Ishikawa (cell line): ENCODE results near the gene MAP4K4.

Experiments used
- CEBPB ChIP-seq: IDR thresholded peaks from 2 replicates; pipeline ENCODE4 v1.6.1; 2012
- EP300 ChIP-seq: IDR thresholded peaks from 2 replicates; pipeline ENCODE4 v1.6.1; 2012; ENCODE audit warnings: borderline replicate concordance
- RAD21 ChIP-seq: IDR thresholded peaks from 2 replicates; pipeline ENCODE4 v1.6.1; 2012; ENCODE audit warnings: low read depth
- TAF1 ChIP-seq: IDR thresholded peaks from 2 replicates; pipeline ENCODE4 v1.6.1; 2012; ENCODE audit warnings: low read depth, mild to moderate bottlenecking
- TEAD4 ChIP-seq: IDR thresholded peaks from 2 replicates; pipeline ENCODE4 v1.6.1; 2012
- USF1 ChIP-seq: IDR thresholded peaks from 2 replicates; pipeline ENCODE4 v1.6.1; 2012
- YY1 ChIP-seq: IDR thresholded peaks from 2 replicates; pipeline ENCODE4 v1.6.1; 2012; ENCODE audit warnings: low read depth
- TF ChIP-seq, protein P1 (sequence below): IDR thresholded peaks from 2 replicates; pipeline ENCODE4 v1.6.1; 2012
- TF ChIP-seq, protein P2 (sequence below): IDR thresholded peaks from 2 replicates; pipeline ENCODE4 v1.6.1; 2012; ENCODE audit warnings: low read depth, mild to moderate bottlenecking

DNA sequence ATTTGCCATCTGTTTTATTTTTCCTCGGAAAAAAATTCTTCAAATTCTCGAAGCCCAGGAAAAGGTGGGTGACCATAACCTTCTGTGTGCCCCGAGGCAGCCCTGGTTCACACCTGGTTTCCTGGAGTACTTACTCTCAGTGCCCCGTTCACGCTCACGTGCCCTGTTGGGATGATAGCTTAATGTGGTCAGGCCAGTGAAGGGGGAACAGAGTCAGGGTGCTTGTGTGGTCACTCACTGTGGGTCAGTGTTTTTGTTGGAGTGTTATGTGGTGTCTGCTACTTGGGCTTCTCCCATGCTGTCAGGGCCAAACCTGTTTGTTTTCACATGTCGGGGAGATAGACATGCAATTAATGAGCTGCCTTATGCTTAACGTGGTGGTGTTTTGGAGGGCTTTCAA, 78.1 kb downstream of the MAP4K4 start:
- TF ChIP-seq TAF1 (no peak), USF1 (no peak), CEBPB (no peak), EP300 (no peak), TEAD4 (no peak), YY1 (no peak), RAD21 (no peak)
- TF ChIP-seq, protein P1, sequence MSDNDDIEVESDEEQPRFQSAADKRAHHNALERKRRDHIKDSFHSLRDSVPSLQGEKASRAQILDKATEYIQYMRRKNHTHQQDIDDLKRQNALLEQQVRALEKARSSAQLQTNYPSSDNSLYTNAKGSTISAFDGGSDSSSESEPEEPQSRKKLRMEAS = no peak
- TF ChIP-seq, protein P2, sequence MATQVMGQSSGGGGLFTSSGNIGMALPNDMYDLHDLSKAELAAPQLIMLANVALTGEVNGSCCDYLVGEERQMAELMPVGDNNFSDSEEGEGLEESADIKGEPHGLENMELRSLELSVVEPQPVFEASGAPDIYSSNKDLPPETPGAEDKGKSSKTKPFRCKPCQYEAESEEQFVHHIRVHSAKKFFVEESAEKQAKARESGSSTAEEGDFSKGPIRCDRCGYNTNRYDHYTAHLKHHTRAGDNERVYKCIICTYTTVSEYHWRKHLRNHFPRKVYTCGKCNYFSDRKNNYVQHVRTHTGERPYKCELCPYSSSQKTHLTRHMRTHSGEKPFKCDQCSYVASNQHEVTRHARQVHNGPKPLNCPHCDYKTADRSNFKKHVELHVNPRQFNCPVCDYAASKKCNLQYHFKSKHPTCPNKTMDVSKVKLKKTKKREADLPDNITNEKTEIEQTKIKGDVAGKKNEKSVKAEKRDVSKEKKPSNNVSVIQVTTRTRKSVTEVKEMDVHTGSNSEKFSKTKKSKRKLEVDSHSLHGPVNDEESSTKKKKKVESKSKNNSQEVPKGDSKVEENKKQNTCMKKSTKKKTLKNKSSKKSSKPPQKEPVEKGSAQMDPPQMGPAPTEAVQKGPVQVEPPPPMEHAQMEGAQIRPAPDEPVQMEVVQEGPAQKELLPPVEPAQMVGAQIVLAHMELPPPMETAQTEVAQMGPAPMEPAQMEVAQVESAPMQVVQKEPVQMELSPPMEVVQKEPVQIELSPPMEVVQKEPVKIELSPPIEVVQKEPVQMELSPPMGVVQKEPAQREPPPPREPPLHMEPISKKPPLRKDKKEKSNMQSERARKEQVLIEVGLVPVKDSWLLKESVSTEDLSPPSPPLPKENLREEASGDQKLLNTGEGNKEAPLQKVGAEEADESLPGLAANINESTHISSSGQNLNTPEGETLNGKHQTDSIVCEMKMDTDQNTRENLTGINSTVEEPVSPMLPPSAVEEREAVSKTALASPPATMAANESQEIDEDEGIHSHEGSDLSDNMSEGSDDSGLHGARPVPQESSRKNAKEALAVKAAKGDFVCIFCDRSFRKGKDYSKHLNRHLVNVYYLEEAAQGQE = no peak
